H1 (cell line): ENCODE data around the gene ADAMTS9. TPM values are rescaled to one million over a fixed set of nuclear protein-coding genes. Genes with fewer than 3 reads are reported as not detected.

Experiments used
- CTCF ChIA-PET: fragments of 300-600 bp; sonication (Branson Sonifier 250); formaldehyde crosslinking; loops from one replicate; lab custom pipeline; 2021; ENCODE audit not compliant: partially characterized antibody; lab: Charles Lee
- POLR2A ChIA-PET: fragments of 300-600 bp; sonication (Branson Sonifier 250); formaldehyde crosslinking; loops from one replicate; lab custom pipeline; 2021; ENCODE audit warnings: inconsistent platforms; ENCODE audit not compliant: partially characterized antibody; lab: Charles Lee
- DNase-seq, 2 experiments: peaks; one replicate each; pipeline versions ENCODE4 v3.0.0 to v3.0.0-alpha.2; 2010 to 2022; ENCODE audit warnings: low spot score in 2 of 2, low read depth in 1 of 2, mixed read lengths in 1 of 2
- FAIRE-seq: peaks from 2 replicates; lab custom pipeline; 2011; peaks lifted over from hg19 to GRCh38; lab: Jason Lieb, UNC
- H2AFZ ChIP-seq: 2 replicates; pipeline ENCODE4 v1.8.1; 2012; ENCODE audit warnings: low read length, inconsistent platforms
- H2AK5ac ChIP-seq: 2 replicates; pipeline ENCODE4 v1.6.1; 2013; ENCODE audit warnings: low read depth, low read length
- H2BK120ac ChIP-seq: replicated peaks from 2 replicates; pipeline ENCODE3; 2013; ENCODE audit warnings: low read depth, low read length, inconsistent platforms
- H2BK12ac ChIP-seq: 2 replicates; pipeline ENCODE4 v1.6.1; 2013; ENCODE audit warnings: low read depth, low read length
- H2BK15ac ChIP-seq: 2 replicates; pipeline ENCODE4 v1.6.1; 2013; ENCODE audit warnings: low read length
- H2BK20ac ChIP-seq: 2 replicates; pipeline ENCODE4 v1.6.1; 2013; ENCODE audit warnings: low read length
- H2BK5ac ChIP-seq: 2 replicates; pipeline ENCODE4 v1.6.1; 2013; ENCODE audit warnings: low read depth, low read length
- H3K14ac ChIP-seq: 2 replicates; pipeline ENCODE4 v1.6.1; 2013; ENCODE audit warnings: inconsistent platforms; ENCODE audit not compliant: insufficient read length
- H3K18ac ChIP-seq: 2 replicates; pipeline ENCODE4 v1.6.1; 2013; ENCODE audit warnings: low read length; ENCODE audit errors: extremely low read depth
- H3K23ac ChIP-seq: 2 replicates; pipeline ENCODE4 v1.6.1; 2013; ENCODE audit warnings: inconsistent platforms; ENCODE audit not compliant: insufficient read length
- H3K23me2 ChIP-seq: 2 replicates; pipeline ENCODE4 v1.6.1; 2013; ENCODE audit warnings: low read depth, low read length
- H3K27ac ChIP-seq: 2 replicates; pipeline ENCODE4 v1.6.1; 2011; ENCODE audit warnings: low read depth, low read length, inconsistent platforms
- H3K27me3 ChIP-seq, 4 experiments: replicated peaks in 1 of 4; 1 replicate in 1 of 4; 2 replicates in 3 of 4; pipeline versions ENCODE4 v1.6.1 to v1.8.1; 2011 to 2013; ENCODE audit warnings: low read length in 3 of 4, mild to moderate bottlenecking in 3 of 4, inconsistent platforms in 2 of 4, mixed read lengths in 2 of 4, moderate library complexity in 1 of 4; ENCODE audit not compliant: control insufficient read depth in 3 of 4, insufficient read depth in 3 of 4; ENCODE audit errors: extremely low read depth in 1 of 4
- H3K36me3 ChIP-seq, 4 experiments: 2 replicates each; pipeline versions ENCODE4 v1.6.1 to v1.8.1; 2011 to 2013; ENCODE audit warnings: mild to moderate bottlenecking in 4 of 4, low read length in 3 of 4, moderate library complexity in 2 of 4, control low read depth in 1 of 4, inconsistent platforms in 1 of 4; ENCODE audit not compliant: insufficient read depth in 4 of 4, control insufficient read depth in 2 of 4
- H3K4ac ChIP-seq: replicated peaks from 2 replicates; pipeline ENCODE3; 2013; ENCODE audit warnings: low read length, low read depth, mixed read lengths, inconsistent platforms; ENCODE audit not compliant: insufficient read length
- H3K4me1 ChIP-seq, 4 experiments: replicated peaks in 1 of 4; 1 replicate in 1 of 4; 2 replicates in 3 of 4; pipeline versions ENCODE4 v1.6.1 to v1.8.1; 2011 to 2013; ENCODE audit warnings: low read length in 3 of 4, inconsistent platforms in 2 of 4, mixed read lengths in 1 of 4; ENCODE audit not compliant: insufficient read depth in 4 of 4, control insufficient read depth in 3 of 4
- H3K4me2 ChIP-seq, 2 experiments: 2 replicates each; pipeline versions ENCODE4 v1.6.1 to v1.8.1; 2011 to 2013; ENCODE audit warnings: low read depth in 2 of 2, low read length in 2 of 2, control low read depth in 1 of 2, inconsistent platforms in 1 of 2, mild to moderate bottlenecking in 1 of 2; ENCODE audit not compliant: insufficient read depth in 1 of 2
- H3K4me3 ChIP-seq, 4 experiments: fragments of 200-600, 300-600 bp in 1 of 4; sonication (generic), shearing (Covaris generic), sonication (Bioruptor Twin) in 1 of 4; 2 replicates each; pipeline versions ENCODE4 v1.5.1 to v1.8.1; 2011 to 2016; ENCODE audit warnings: low read length in 4 of 4, low read depth in 3 of 4, control low read depth in 2 of 4, inconsistent platforms in 2 of 4, mild to moderate bottlenecking in 2 of 4, mixed read lengths in 1 of 4, moderate library complexity in 1 of 4; ENCODE audit not compliant: insufficient read depth in 2 of 4; ENCODE audit errors: extremely low read depth in 1 of 4
- H3K56ac ChIP-seq: replicated peaks from 2 replicates; pipeline ENCODE3; 2013; ENCODE audit warnings: low read depth, mild to moderate bottlenecking, mixed read lengths, low read length, inconsistent platforms; ENCODE audit not compliant: insufficient read length
- H3K79me1 ChIP-seq: 2 replicates; pipeline ENCODE4 v1.6.1; 2013; ENCODE audit warnings: low read depth, low read length, control low read depth
- H3K79me2 ChIP-seq, 2 experiments: 2 replicates each; pipeline versions ENCODE4 v1.6.1 to v1.8.1; 2012 to 2013; ENCODE audit warnings: low read length in 2 of 2, mild to moderate bottlenecking in 2 of 2, inconsistent platforms in 1 of 2; ENCODE audit not compliant: insufficient read depth in 2 of 2, control insufficient read depth in 1 of 2
- H3K9ac ChIP-seq, 4 experiments: replicated peaks in 1 of 4; 1 replicate in 1 of 4; 2 replicates in 3 of 4; pipeline versions ENCODE4 v1.6.1 to v1.8.1; 2011 to 2013; ENCODE audit warnings: low read depth in 3 of 4, low read length in 3 of 4, control low read depth in 2 of 4, mild to moderate bottlenecking in 2 of 4, moderate library complexity in 2 of 4, inconsistent platforms in 1 of 4; ENCODE audit errors: extremely low read depth in 1 of 4
- H3K9me3 ChIP-seq, 2 experiments: 2 replicates each; pipeline versions ENCODE4 v1.6.1 to v1.8.1; 2012 to 2013; ENCODE audit warnings: mild to moderate bottlenecking in 2 of 2, moderate library complexity in 2 of 2, control low read depth in 1 of 2, inconsistent platforms in 1 of 2, low read depth in 1 of 2, low read length in 1 of 2, mixed read lengths in 1 of 2; ENCODE audit not compliant: insufficient read depth in 2 of 2
- H4K20me1 ChIP-seq, 2 experiments: replicated peaks in 1 of 2; 2 replicates each; pipeline versions ENCODE3 to v1.8.1; 2011 to 2013; ENCODE audit warnings: inconsistent platforms in 2 of 2, low read length in 2 of 2, mild to moderate bottlenecking in 1 of 2; ENCODE audit not compliant: insufficient read depth in 2 of 2, control insufficient read depth in 1 of 2
- H4K5ac ChIP-seq: 2 replicates; pipeline ENCODE4 v1.6.1; 2013; ENCODE audit warnings: low read length, low read depth, mixed read lengths, inconsistent platforms; ENCODE audit not compliant: insufficient read length
- H4K8ac ChIP-seq: 2 replicates; pipeline ENCODE4 v1.8.0; 2013; ENCODE audit warnings: mild to moderate bottlenecking, moderate library complexity, low read length, inconsistent platforms; ENCODE audit not compliant: insufficient read depth; ENCODE audit errors: extremely low read depth
- H4K91ac ChIP-seq: replicated peaks from 2 replicates; pipeline ENCODE3; 2013; ENCODE audit warnings: low read length, mixed read lengths, inconsistent platforms; ENCODE audit not compliant: insufficient read length
- CHD1 ChIP-seq: IDR thresholded peaks from 2 replicates; pipeline ENCODE4 v1.6.1; 2012; ENCODE audit warnings: low read depth, low read length, improper control_type of control experiment
- EGR1 ChIP-seq: IDR thresholded peaks from 2 replicates; pipeline ENCODE4 v1.6.1; 2011; ENCODE audit warnings: low read depth, low read length, borderline replicate concordance
- EP300 ChIP-seq, 2 experiments: IDR thresholded peaks; 1 replicate in 1 of 2; 2 replicates in 1 of 2; pipeline ENCODE4 v1.6.1; 2011 to 2012; ENCODE audit warnings: low read depth in 2 of 2, low read length in 2 of 2, mild to moderate bottlenecking in 2 of 2, borderline replicate concordance in 1 of 2, inconsistent platforms in 1 of 2, moderate library complexity in 1 of 2
- FOSL1 ChIP-seq: IDR thresholded peaks from 2 replicates; pipeline ENCODE4 v1.6.1; 2011; ENCODE audit warnings: mild to moderate bottlenecking, low read depth, low read length, moderate library complexity; ENCODE audit not compliant: insufficient read depth
- HDAC6 ChIP-seq: IDR thresholded peaks from one replicate; pipeline ENCODE4 v1.7.1; 2012; ENCODE audit warnings: low read depth, mild to moderate bottlenecking, inconsistent platforms, low read length, moderate library complexity
- MAFK ChIP-seq: IDR thresholded peaks from 2 replicates; pipeline ENCODE4 v1.6.1; 2012; ENCODE audit warnings: low read depth, mild to moderate bottlenecking, improper control_type of control experiment, low read length
- NANOG ChIP-seq: IDR thresholded peaks from 2 replicates; pipeline ENCODE4 v1.6.1; 2011; ENCODE audit warnings: low read length, low read depth, mild to moderate bottlenecking, inconsistent platforms; ENCODE audit not compliant: insufficient read depth, poor library complexity, severe bottlenecking
- SAP30 ChIP-seq: fragments of 300-600 bp; sonication (generic); IDR thresholded peaks from 2 replicates; pipeline ENCODE4 v1.7.1; 2012; ENCODE audit warnings: low read length, moderate library complexity, mild to moderate bottlenecking, inconsistent platforms; ENCODE audit not compliant: insufficient read depth, insufficient replicate concordance
- SIN3A ChIP-seq, 2 experiments: IDR thresholded peaks in 1 of 2; conservative IDR thresholded peaks in 1 of 2; 2 replicates each; pipeline ENCODE4 v1.6.1; 2011 to 2012; ENCODE audit warnings: low read length in 2 of 2, improper control_type of control experiment in 1 of 2, low read depth in 1 of 2, mild to moderate bottlenecking in 1 of 2
- SP1 ChIP-seq: IDR thresholded peaks from 2 replicates; pipeline ENCODE4 v1.6.1; 2011; ENCODE audit warnings: low read depth, low read length
- TBP ChIP-seq: IDR thresholded peaks from 2 replicates; pipeline ENCODE4 v1.6.1; 2011; ENCODE audit warnings: low read depth, low read length, improper control_type of control experiment
- TEAD4 ChIP-seq: IDR thresholded peaks from 2 replicates; pipeline ENCODE4 v1.6.1; 2012; ENCODE audit warnings: low read depth, low read length, inconsistent platforms, mixed read lengths
- WGBS, 2 experiments: shearing (Covaris generic) in 1 of 2; methylation state at CpG; one replicate each; pipeline versions ENCODE4 v1.1.6 to v1.1.7; 2013 to 2015; ENCODE audit warnings: low lambda C conversion rate in 2 of 2, mixed read lengths in 2 of 2, inconsistent platforms in 1 of 2, low coverage in 1 of 2, missing lambda C conversion rate in 1 of 2; ENCODE audit not compliant: insufficient replicate concordance in 2 of 2, insufficient coverage in 1 of 2, insufficient read length in 1 of 2; ENCODE audit errors: extremely low coverage in 1 of 2, missing lambda C conversion rate in 1 of 2; 5-methylcytosine and 5-hydroxymethylcytosine counted together
- polyA plus RNA-seq, 7 experiments: library from polyadenylated mRNA; depleted of rRNA in 3 of 7; stranded (reverse) in 5 of 7; unstranded in 2 of 7; fragments of >200 nt in 5 of 7; fragments of 200-250 nt in 2 of 7; gene quantifications; 1 replicate in 5 of 7; 2 replicates in 1 of 7; 4 replicates in 1 of 7; pipeline versions ENCODE4 v1.2.1 to v1.2.3, GENCODE V29; 2011 to 2013; ENCODE audit warnings: missing spikeins in 2 of 7, mixed read lengths in 2 of 7
- total RNA-seq: library from RNA; stranded (reverse); fragmentation: NEBNext Ultra II Directional; extraction: Animal tissue kit (Norgen Biotek cat#: 25700); gene quantifications from 2 replicates; pipeline ENCODE4 v1.2.1, GENCODE V29; 2021
- TF ChIP-seq, protein P1 (sequence below): IDR thresholded peaks from 2 replicates; pipeline ENCODE4 v1.6.1; 2011; ENCODE audit warnings: low read length, improper control_type of control experiment

The ADAMTS9 gene
- total and polyA plus RNA-seq, 2 of the 8 experiments (the other 6 are each of a cell fraction or from before 2014, with no cell fraction given) = 0.20 to 0.41 TPM

DNA sequence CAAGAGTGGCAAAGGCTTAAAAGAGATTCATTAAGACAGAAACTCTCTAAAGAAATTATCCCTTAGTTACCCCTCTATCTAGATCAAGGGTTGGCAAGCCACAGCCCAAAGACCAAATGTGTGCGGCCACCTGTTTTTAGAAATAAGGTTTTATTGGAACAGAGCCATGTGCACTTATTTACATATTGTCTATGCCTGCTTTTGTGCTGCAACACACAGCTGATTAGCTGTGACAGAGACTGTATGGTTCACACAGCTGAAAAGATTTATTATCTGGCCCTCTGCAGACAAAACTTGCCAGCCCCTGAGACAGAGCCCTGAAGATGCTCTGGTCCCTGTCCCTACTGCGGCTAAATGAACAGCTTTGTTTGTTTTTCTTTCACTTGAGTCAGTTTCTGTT lies 88.1 kb downstream of the ADAMTS9 start:
- H3K27ac ChIP-seq = no peak overlapping the region
- DNase-seq (no peak), FAIRE-seq (no peak)
- H4K91ac ChIP-seq = no peak overlapping the region
- no peak overlapping the region for H2AK5ac ChIP-seq
- WGBS, 2 experiments = 89% methylated on average over 2 of the region's 2 CpGs; no CpG with 5 or more reads in 1 of the 2 experiments
- no peak overlapping the region for H4K5ac ChIP-seq
- H3K9ac ChIP-seq = no peak overlapping the region
- no peak overlapping the region for H2BK5ac ChIP-seq
- H3K4me2 ChIP-seq = no peak overlapping the region
- H3K27me3 ChIP-seq = no peaks in the 10 kb centered on the region; a peak in 1 of 7 replicates
- H2BK12ac ChIP-seq = no peak overlapping the region
- H3K4me3 ChIP-seq = no peak overlapping the region
- ChIA-PET POLR2A (no interaction called here), CTCF (interaction anchor here (0.9 to 2.5 kb wide), 2 partner anchors 25 to 89 kb away, joined by 3 to 7 read pairs; no protein-coding TSS in a partner anchor)
- no peaks in the 10 kb centered on the region for H3K36me3 ChIP-seq
- no peaks in the 10 kb centered on the region for H4K20me1 ChIP-seq
- H3K4ac ChIP-seq = no peak overlapping the region
- H3K14ac ChIP-seq = no peak overlapping the region
- no peak overlapping the region for H2BK20ac ChIP-seq
- H2AFZ ChIP-seq = no peak overlapping the region
- no peak overlapping the region for H3K18ac ChIP-seq
- H3K79me1 ChIP-seq = no peaks in the 10 kb centered on the region
- no peaks in the 10 kb centered on the region; a peak in 1 of 4 replicates for H3K9me3 ChIP-seq
- no peak overlapping the region for H3K23ac ChIP-seq
- H3K56ac ChIP-seq = no peak overlapping the region
- no peak overlapping the region for H4K8ac ChIP-seq
- H3K23me2 ChIP-seq = no peaks in the 10 kb centered on the region
- H2BK15ac ChIP-seq = no peak overlapping the region
- H3K4me1 ChIP-seq = no peaks in the 10 kb centered on the region
- no peaks in the 10 kb centered on the region for H3K79me2 ChIP-seq
- no peak overlapping the region for H2BK120ac ChIP-seq
- TF ChIP-seq FOSL1 (no peak), SIN3A (conservative IDR thresholded peaks at IDR 0.05 in 1 of 2, IDR thresholded peaks at IDR 0.05 in 1 of 2; ENCODE audit: low read depth in 1 of 2, low read length in 2 of 2) (no peak), TEAD4 (no peak), SP1 (no peak), EGR1 (no peak), NANOG (no peak), CHD1 (no peak), TBP (no peak), HDAC6 (no peak), MAFK (no peak), SAP30 (no peak), EP300 (IDR thresholded peaks at IDR 0.05; ENCODE audit: borderline replicate concordance in 1 of 2, low read depth in 2 of 2, low read length in 2 of 2) (no peak)
- TF ChIP-seq, protein P1, sequence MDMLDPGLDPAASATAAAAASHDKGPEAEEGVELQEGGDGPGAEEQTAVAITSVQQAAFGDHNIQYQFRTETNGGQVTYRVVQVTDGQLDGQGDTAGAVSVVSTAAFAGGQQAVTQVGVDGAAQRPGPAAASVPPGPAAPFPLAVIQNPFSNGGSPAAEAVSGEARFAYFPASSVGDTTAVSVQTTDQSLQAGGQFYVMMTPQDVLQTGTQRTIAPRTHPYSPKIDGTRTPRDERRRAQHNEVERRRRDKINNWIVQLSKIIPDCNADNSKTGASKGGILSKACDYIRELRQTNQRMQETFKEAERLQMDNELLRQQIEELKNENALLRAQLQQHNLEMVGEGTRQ = no peak
